Fibroblast of the aortic adventitia (primary cell): ENCODE data around the gene ADH6. TPM values are rescaled to one million over a fixed set of nuclear protein-coding genes. Genes with fewer than 3 reads are reported as not detected.

ENCODE experiments used
- DNase-seq: peaks from one replicate; pipeline ENCODE4 v3.0.0-alpha.2; 2010; ENCODE audit warnings: low read depth
- H3K4me3 ChIP-seq: 2 replicates; pipeline ENCODE4 v1.5.1; 2011; ENCODE audit warnings: low read depth, mild to moderate bottlenecking, control low read depth, low read length, moderate library complexity
- CTCF ChIP-seq: IDR thresholded peaks from 2 replicates; pipeline ENCODE4 v1.5.1; 2011; ENCODE audit warnings: mild to moderate bottlenecking, low read length, control low read depth, inconsistent platforms; ENCODE audit not compliant: insufficient read depth
- total RNA-seq: library from RNA; depleted of rRNA; stranded (reverse); fragments of >200 nt; gene quantifications from 2 replicates; pipeline ENCODE4 v1.2.3, GENCODE V29; 2012; ENCODE audit warnings: low replicate concordance

The ADH6 gene
- total RNA-seq, 1 donor: 0.36 TPM

GRCh38 chr4:99207069-99207743, 11.8 kb downstream of the ADH6 start:
- DNase-seq: no peak
- no peak overlapping the region for H3K4me3 ChIP-seq
- no peak for TF ChIP-seq CTCF

- peak; percentile 90 for DNase-seq
- H3K4me3 ChIP-seq: no peak overlapping the region
- TF ChIP-seq CTCF: peak; percentile 22
Measured at GRCh38 chr4:99205153-99205979, 13.7 kb downstream of the ADH6 start.

- peak; percentile 97 for DNase-seq
- no peak for TF ChIP-seq CTCF
Measured at GRCh38 chr4:99202536-99202935, 16.5 kb downstream of the ADH6 start.

GRCh38 chr4:99202094-99202493, 17.0 kb downstream of the ADH6 start:
- TF ChIP-seq CTCF: no peak
- no peak overlapping the region for H3K4me3 ChIP-seq
- DNase-seq: no peak

More at GRCh38 chr4:99202536-99202935, 16.5 kb downstream of the ADH6 start:
- no peak overlapping the region for H3K4me3 ChIP-seq

- TF ChIP-seq CTCF: peak; percentile 51
- peak; percentile 90 for DNase-seq
Measured at GRCh38 chr4:99201690-99202089, 17.4 kb downstream of the ADH6 start.

GRCh38 chr4:99200138-99200537, 18.9 kb downstream of the ADH6 start:
- no peak for TF ChIP-seq CTCF
- no peak for DNase-seq
- no peak overlapping the region for H3K4me3 ChIP-seq

More at GRCh38 chr4:99201690-99202089, 17.4 kb downstream of the ADH6 start:
- H3K4me3 ChIP-seq: no peak overlapping the region
